PFSK-1 (cell line): ENCODE measurements around the gene IQSEC3.

ENCODE experiments used
- FOXP2 ChIP-seq: optimal IDR thresholded peaks from 2 replicates; pipeline ENCODE3; 2011; ENCODE audit warnings: borderline replicate concordance, control low read depth, inconsistent platforms; ENCODE audit not compliant: insufficient read depth; ENCODE audit errors: extremely low read length, extremely low read depth
- POLR2AphosphoS5 ChIP-seq: IDR thresholded peaks from 2 replicates; pipeline ENCODE4 v1.6.1; 2012; ENCODE audit warnings: low read depth, mild to moderate bottlenecking, control low read depth, low read length, moderate library complexity
- REST ChIP-seq, 2 experiments: IDR thresholded peaks; 2 replicates each; pipeline versions ENCODE4 v1.6.1 to v1.8.0; 2011 to 2012; ENCODE audit warnings: low read depth in 2 of 2, low read length in 2 of 2, control low read depth in 1 of 2, inconsistent platforms in 1 of 2, mild to moderate bottlenecking in 1 of 2, moderate library complexity in 1 of 2; ENCODE audit not compliant: insufficient read depth in 1 of 2
- SIN3A ChIP-seq: IDR thresholded peaks from 2 replicates; pipeline ENCODE4 v1.6.1; 2012; ENCODE audit warnings: mild to moderate bottlenecking, low read length, moderate library complexity, borderline replicate concordance; ENCODE audit not compliant: insufficient read depth
- TAF1 ChIP-seq: IDR thresholded peaks from 2 replicates; pipeline ENCODE4 v1.6.1; 2012; ENCODE audit warnings: low read length, control low read depth, borderline replicate concordance; ENCODE audit not compliant: insufficient read depth

Gene IQSEC3

GRCh38 chr12:53735-54730 is 12.5 kb upstream of the IQSEC3 start:
- TF ChIP-seq SIN3A: no peak
- TF ChIP-seq FOXP2: no peak
- TF ChIP-seq POLR2AphosphoS5: no peak
- no peak for TF ChIP-seq TAF1
- no peak for TF ChIP-seq REST (IDR thresholded peaks at IDR 0.05; ENCODE audit: insufficient read depth in 1 of 2, low read depth in 2 of 2, low read length in 2 of 2)

GRCh38 chr12:54750-55535 is 11.6 kb upstream of the IQSEC3 start:
- TF ChIP-seq FOXP2 (no peak), TAF1 (no peak), REST (IDR thresholded peaks at IDR 0.05; ENCODE audit: insufficient read depth in 1 of 2, low read depth in 2 of 2, low read length in 2 of 2) (no peak), POLR2AphosphoS5 (no peak)

- no peak for TF ChIP-seq FOXP2
- TF ChIP-seq REST (IDR thresholded peaks at IDR 0.05; ENCODE audit: insufficient read depth in 1 of 2, low read depth in 2 of 2, low read length in 2 of 2): no peak
- no peak for TF ChIP-seq POLR2AphosphoS5
- TF ChIP-seq TAF1: no peak
- TF ChIP-seq SIN3A: no peak
Observed at GRCh38 chr12:56683-57346, 9.8 kb upstream of the IQSEC3 start.

GRCh38 chr12:57539-57938 is 9.0 kb upstream of the IQSEC3 start:
- TF ChIP-seq POLR2AphosphoS5 (no peak), TAF1 (no peak), REST (IDR thresholded peaks at IDR 0.05; ENCODE audit: insufficient read depth in 1 of 2, low read depth in 2 of 2, low read length in 2 of 2) (no peak), FOXP2 (no peak), SIN3A (no peak)
